GM18519 (cell line): Measurements from ENCODE around the gene CDKN2AIP.
"Not testable (repeated sequence)": the region's sequence is repeated elsewhere in the genome, so short reads cannot be mapped to it uniquely, and the experiment has no call there.

ENCODE experiments used
- ATAC-seq: cut with Tn5 transposase; IDR thresholded peaks from one replicate; pipeline ENCODE4 v1.9.1; 2021; ENCODE audit warnings: mild to moderate bottlenecking, moderate library complexity; ENCODE audit not compliant: unreplicated experiment, low FRiP score

The CDKN2AIP gene

DNA sequence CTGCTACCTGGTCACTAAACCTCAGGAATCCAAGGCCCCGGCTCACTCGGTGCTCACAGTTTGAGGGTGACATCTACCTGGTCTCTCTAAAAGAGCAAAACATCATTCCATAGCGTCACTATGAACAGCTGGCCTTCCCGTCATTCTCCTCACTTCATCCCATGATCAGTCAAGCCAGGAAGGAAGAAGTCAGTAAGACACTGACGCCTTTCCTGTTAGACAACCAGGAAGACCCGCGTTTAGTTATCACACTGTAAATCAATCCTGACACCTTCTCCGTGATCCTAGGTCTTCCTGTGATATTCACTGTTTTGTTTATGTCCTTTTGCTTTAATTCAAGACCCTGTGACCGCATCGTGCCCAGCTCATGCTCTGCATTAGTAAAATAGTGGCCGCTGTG is 31.6 kb upstream of the CDKN2AIP start:
- no peak for ATAC-seq

DNA sequence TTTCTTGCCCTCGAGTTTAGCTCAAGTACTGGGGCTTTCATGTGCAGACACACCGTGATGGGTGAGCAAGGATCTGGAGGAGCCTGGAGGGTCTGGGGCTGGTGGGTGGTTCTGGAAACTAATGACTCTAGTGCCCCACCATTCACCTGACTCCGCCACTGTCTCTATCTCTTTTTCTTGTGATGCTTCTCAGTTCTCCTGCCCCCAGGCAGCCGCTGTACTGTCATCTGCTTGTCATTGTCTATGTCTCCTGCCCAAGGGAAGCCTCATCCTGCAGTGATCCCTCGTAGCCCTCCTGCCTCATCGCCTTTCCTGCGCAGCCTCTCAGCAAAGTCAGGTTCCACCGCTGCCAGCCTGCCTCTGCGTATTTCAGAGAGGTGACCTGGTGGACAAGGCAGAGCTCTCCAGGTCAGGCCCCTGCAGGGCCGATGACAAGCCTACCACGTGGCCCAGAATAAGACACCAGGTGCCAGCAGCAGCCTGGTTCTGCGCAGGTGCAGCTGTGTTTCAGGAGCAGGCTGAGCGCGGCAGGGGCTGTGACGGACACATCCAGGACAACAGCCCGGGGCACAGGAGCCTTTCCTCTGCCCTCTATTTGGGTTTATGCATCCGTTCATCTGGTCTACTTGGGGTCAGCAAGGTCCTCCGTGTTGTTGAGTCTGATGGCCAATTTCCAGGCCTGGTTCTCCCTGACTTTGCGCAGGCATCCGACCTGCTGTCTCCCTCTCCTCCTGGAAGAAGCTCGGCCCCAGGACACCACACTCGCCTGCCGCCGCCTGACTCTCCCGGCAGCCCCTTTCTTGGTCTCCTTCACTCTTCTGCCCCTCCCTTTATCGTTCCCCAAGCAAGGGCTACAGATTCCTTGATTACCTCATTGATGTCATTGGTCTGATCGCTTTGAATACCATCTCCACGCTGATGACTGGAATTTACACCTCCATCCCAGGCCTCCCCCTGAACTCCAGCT is 30.9 kb upstream of the CDKN2AIP start:
- no peak for ATAC-seq

DNA sequence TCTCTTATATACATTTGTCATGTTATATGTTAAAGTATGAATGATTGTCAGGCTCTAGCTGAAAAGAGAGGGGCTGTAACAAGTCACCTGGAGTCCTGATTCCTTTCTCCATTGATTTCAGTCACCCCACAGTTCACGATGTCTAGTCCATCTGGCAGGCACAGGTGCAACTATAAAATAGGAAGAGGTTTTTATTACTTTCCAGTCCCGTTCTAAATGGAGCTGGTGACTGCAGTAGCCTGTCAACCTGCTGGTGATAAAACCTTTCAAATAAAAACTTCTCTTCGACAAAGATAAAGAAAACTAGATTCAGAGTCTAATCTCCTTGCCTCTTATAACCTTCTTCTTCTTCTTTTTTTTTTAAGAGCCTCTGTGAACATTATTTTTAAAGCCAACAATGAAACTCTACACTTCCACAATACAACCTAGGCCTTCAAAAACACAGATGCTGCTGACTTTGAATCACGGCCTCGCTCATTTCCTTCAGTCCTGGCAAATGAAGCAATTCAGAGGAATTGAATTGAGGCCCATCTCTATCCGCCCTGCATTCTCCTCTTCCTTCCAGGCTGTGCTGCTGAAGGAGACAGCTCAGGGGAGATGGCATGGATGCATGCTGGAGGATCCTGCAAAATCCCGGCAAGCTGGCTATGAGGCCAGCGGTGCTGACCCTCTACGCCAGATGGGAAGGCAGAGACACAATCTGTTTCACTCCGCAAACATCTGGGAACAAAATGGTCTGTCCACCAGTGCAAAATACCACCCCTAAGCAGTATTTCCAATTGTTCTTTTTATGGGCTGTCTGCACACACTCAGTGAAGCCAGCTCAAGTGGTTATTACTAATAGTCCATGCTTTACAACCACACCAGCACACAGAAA is 27.3 kb upstream of the CDKN2AIP start:
- ATAC-seq: no peak

DNA sequence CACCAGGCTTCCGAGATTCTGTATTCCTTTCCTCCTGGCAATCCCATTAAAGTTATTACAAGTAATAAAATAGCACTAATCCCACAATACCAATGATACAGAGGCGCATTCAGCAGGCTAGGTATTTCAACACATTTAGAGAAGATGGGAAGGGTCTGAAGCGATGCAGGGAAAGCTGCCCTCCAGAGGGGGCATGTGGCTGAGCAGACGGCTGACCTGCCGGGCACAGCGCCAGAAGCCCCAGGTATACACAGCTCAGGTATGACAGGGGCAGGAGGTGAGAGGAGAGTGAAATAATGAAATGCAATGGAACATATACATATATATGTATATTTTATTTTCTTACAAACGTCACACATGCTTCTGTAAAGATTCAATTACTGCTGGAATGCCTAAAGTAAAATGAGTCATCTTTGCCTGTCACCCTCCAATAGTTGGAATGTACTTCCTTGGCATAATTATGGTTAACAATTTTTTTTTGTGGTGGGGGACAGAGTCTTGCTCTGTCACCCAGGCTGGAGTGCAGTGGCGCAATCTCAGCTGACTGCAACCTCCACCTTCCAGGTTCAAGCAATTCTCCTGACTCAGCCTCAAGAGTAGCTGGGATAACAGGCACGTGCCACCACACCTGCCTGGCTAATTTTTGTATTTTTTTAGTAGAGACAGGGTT is 21.3 kb upstream of the CDKN2AIP start:
- ATAC-seq: no peak

DNA sequence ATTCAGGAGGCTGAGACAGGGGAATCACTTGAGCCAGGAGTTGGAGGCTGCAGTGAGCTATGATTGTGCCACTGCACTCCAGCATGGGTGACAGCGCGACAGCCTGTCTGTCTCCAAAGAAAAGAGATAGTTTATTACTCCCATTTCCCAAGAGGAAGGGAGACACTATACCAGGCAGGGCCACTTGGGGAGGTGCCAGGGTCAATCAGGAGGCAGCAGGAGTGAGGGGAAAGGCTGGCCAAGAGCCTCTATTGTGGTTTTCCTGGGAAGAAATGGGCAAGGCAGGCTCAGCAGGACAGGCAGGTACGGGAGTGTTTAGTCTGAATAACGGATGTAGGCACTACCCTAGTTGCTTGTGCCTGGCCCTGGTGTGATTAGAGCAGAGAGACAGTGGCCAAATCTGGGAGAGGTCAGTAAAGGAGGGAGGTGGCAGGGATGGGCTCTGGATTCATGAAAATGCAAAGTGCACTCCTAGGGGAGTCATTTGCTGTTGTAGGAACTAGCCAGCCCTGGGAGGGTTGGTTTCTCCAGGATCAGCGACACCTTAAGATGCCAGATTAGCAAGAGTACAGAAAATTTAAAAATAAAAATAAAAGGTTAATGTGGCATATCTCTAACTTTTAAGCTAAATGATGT is 20.2 kb upstream of the CDKN2AIP start:
- ATAC-seq: no peak

DNA sequence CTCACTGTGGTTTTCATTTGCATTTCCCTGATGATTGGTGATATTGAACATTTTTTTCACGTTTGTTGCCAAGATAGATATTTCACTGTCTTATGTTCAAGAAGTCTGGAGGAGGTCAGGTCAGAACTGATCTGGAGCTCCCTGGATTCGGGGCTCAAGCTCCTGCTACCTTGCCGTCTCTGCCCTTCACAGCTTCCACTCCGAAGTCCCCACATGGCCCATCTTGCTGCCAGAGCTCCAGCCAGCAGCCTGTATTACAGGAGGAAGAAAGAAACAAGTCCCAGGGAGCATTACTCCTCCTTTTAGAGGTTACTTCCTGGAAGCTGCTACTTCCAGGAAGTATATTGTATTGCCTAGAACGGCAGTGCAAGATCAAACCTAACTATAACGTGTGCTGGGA is 17.9 kb upstream of the CDKN2AIP start:
- ATAC-seq: no peak

DNA sequence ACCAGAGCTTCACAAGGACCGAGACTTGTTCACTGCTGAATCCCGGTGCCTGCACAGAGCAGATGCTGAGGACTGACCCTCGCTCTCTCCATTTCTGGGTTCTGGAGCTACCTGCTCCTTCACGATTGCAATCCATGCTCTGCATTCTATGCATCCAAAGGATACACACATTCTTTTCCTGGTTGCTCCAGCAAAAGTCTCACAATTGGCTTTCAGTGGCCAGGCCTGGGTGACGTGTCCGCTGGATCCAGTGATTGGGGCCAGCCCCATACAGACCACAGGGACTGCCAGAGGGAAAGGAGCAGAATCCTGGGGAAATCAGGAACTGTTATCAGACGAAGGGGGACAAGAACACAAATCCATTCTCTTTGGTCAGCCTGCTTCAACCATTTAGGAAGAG is 14.9 kb upstream of the CDKN2AIP start:
- ATAC-seq: no peak

DNA sequence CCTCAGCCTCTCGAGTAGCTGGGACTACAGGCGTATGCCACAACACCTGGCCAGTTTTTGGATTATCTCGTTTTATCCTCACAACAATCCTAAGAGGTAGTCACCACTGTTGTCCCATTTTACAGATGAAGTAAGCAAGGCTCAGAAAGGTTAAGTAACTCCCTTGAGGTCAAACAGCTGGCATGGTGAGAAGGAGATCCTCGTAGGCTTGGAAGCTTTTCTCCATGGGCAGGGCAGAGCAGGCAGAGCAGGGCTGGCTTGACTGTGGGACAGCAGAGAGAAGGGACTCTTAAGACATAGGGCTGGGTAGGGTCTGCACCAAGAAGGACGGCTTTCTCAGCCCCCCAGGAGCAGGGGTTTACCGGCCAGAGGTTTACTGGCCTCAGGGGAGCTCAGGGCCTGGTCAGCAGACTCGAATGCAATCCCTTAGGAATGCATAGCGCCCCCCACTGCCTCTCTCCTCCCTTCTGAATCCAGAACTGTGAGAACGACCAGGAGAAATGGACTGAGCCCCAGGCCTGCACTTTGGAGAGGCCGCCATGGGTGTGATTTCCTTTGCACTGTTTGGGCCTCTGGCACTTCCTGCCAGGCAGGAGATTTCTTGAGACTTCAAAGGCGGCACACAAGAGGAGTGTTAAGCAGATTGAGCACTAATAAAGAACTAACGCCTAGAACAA is 14.0 kb upstream of the CDKN2AIP start:
- no peak for ATAC-seq

DNA sequence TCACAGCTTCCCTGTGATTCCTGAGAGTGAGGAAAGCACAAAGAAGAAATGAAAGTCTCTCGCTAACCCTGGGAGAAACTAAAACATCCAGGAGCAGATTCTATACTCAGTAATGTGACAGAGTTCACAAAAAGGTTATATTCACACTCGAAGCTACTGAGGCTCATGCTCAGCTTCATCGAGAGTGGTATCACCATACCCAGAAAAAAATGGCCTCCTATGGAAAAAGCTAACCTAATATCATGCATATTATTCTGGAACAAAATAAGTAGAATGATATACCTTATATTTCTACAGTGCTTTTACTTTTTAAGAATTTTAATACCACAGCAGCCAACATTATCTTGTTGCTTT is 13.5 kb upstream of the CDKN2AIP start:
- no peak for ATAC-seq

DNA sequence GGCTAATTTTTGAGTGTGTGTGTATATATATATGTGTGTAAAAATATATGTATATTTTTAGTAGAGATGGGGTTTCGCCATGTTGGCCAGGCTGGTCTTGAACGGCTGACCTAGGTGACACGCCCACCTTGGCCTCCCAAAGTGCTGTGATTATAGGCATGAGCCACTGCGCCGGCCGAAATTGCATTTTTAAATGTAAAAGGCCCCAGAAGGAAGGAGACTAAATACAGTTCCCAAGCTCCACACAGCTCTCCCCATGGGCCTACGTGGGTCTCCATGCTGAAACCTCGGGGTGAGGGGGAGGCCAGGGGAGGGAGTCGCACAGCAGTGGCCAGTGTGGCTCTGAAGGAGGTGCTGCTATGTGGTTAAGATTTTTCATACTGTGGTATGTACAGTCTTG is 12.8 kb upstream of the CDKN2AIP start:
- no peak for ATAC-seq

DNA sequence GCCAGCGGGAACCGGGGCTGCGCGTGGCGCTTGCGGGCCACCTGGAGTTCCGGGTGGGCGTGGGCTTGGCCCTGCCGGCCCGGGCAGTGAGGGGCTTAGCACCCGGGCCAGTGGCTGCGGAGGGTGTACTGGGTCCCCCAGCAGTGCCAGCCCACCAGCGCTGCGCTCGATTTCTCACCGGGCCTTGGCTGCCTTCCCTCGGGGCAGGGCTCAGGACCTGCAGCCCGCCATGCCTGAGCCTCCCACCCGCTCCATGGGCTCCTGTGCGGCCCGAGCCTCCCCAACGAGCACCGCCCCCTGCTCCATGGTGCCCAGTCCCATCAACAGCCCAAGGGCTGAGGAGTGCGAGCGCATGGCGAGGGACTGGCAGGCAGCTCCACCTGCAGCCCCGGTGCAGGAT is 11.3 kb upstream of the CDKN2AIP start:
- not testable (repeated sequence) for ATAC-seq

DNA sequence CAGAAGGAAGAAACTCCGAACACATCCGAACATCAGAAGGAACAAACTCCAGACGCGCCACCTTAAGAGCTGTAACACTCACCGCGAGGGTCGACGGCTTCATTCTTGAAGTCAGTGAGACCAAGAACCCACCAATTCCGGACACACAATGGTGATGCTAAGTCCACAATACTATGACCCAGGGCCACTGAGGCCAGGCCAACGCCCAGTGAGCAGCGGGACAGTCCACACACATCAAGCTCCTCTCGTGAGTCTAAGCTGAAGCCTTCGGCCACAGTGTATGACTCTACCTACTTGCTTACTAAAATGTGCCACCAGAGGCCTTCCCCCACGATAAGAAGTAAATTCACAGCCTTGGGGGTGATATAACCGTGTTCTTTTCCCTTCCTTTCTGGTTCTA is 10.2 kb upstream of the CDKN2AIP start:
- ATAC-seq: no peak

DNA sequence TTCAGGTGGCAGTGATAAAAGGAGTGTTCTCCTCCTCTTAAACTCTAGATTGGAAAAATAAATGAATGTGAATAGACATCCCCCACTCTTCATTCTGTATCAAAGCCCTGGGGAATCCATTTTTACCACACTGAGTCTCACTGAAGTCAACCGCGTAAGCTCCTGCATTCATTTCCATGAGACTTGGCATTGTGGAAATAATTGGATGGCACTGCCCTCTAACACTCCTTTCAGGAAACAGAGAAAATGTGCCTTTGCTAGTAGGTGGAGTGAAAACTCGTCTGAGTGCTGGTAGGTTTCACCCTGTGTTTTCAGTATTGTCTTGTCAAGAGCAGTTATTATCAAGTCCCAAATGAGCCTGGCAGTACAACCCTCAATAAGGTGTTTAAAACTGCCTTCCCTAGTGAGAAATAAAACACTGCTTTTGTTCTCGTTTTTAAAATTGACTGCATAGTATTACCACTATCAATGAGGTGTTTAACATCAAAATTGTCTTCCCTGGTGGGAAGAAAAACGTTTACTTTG is 9.7 kb upstream of the CDKN2AIP start:
- no peak for ATAC-seq

DNA sequence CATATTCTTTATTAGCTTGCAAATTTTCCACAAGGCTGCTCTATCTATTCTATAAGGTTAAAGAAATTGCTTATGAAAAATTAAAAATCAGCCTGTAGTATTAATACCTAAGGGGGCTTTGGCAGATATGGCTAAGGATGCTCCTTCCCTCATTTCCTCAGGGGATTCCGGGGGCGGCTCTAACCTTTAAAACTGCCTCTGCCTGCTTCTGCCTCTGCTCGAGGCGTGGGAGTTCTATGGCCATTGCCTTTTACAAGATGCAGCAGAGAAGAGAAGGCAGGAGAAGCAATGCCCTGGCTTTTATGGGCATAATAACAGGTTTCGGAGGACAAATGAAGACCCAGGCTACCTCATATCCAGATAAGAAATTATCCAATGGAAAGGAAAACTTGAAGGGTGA is 8.6 kb upstream of the CDKN2AIP start:
- ATAC-seq: no peak

DNA sequence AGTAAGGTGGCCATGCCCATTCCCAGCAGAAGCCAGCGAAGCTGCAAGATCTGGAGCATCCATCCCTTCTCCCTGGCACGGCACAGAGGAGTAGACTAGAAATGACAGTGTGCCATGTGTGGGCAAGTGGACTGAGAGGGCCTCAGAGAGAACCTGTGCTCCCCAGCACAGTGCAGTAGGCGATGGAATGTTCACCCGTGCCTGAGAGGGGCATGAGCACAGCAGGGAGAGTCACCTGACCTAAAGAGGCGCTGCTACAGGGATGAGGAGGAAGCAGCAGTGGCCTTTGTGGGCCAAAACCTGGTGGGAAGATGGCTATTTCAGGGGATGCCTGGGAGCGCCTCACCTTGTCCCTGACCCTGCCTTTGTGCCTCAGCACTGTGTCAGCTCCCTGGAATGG is 8.0 kb upstream of the CDKN2AIP start:
- ATAC-seq: no peak

DNA sequence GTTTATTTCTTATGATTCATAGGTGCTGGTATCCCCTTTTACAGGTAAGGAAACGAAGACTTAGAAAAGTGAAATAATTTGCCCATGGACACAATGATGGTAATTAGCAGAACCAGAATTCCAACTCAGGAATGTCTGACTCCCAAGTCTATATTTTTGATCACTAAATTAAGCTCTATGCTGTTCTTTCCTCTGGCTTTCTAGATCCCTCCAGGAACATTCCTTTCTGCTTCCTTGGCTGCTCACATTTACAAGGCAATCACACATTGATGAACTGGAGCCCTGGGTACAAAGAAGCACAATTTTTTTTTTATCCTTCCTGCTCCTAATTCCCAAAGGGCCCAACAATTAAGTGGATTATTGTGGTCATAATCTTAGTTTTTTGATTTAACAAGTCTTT is 7.0 kb upstream of the CDKN2AIP start:
- no peak for ATAC-seq

DNA sequence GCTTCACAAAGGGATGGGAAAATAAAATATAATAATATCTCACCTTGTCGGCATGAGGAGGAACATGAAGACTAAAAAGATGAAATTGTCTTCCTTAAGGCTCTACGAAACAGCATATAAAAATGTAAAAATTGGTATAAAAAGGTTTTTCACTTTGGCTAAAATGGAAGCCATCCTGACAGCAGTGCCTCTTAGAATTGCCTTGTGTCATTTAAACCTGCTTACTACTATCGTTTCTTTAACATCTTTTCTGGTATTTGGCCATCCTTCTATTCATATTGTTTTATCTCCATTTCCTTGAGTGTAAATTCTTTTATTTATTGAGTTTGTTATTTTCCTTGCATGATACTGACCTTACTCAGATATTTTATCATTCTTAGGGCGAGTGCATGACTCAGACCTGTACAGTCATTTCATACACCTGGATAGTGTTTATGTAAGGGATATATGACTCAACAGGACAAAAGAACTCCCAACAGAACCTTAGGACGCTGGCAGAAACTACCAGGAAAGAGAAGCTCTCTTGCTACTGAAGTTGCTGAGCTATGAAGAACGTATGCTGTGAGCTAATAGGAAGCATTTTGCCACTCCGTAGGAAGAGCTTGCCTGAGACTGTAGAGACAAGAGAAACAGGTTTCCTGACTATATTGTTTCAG is 5.8 kb upstream of the CDKN2AIP start:
- ATAC-seq: no peak

DNA sequence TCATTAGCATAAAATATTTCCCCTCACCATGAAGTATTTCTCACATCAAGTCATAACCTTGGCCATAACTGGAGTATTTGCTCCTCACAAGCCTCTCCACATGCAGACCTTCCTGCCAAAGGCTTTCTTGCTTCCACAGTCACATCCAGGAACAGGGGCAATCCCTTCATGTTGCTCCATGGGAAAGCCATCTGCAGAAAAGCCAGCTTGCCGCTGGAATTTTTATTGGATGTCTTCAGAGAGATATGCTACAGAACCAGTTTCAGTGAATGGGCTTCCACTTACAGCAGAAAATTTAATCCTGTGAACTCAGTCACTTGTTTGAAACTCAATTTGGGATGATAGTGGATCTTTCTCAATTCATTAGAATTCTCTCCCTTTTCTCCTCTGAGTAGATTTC is 3.2 kb upstream of the CDKN2AIP start:
- no peak for ATAC-seq

DNA sequence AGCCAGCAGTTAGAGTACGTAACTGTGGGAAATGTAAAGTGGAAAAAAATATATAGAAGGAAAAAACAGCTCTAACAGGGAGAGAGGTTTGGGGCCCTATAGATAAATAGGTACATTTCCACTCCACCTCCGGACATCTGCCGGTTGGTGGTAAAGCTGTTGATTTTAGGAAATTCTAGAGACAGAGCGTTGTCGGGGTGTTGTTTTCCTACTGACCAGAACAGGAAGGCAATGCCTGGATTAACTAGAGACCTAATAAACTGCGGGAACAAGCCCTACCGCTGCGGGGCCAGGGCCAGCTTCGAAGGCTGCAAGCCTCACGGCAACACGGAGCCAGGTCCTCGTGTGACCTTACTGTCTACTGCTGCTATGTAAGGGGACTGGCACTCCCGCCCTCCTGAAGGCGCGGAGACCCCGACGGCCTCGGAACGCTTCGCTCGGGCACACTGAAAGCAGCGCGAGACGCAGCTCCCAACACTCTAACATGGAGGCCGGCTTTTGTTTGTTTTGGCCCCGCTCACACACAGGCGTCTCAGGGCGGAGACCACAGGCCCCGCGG is 702 bp upstream of the CDKN2AIP start:
- ATAC-seq: no peak
